Kidney (tissue), 14 donors: Measurements from ENCODE around the gene CYB5R3. TPM values are rescaled to one million over a fixed set of nuclear protein-coding genes. Genes with fewer than 3 reads are reported as not detected.

Source experiments
- DNase-seq, 5 donors: peaks; one replicate each; pipeline ENCODE4 v3.0.0-alpha.2; 2013 to 2020
- FAIRE-seq: peaks from 2 replicates; lab custom pipeline; 2012; peaks lifted over from hg19 to GRCh38; lab: Jason Lieb, UNC
- H3K27ac ChIP-seq, 2 donors: one replicate each; pipeline ENCODE4 v1.7.0; 2013; ENCODE audit warnings: low read depth in 2 of 2, low read length in 2 of 2, inconsistent platforms in 1 of 2
- H3K27me3 ChIP-seq: one replicate; pipeline ENCODE4 v1.7.1; 2013; ENCODE audit warnings: low read length, inconsistent platforms; ENCODE audit not compliant: control insufficient read depth, insufficient read depth
- H3K36me3 ChIP-seq, 3 donors: one replicate each; pipeline versions ENCODE4 v1.7.0 to v1.7.1; 2013; ENCODE audit warnings: low read length in 3 of 3, control low read depth in 1 of 3, inconsistent platforms in 1 of 3; ENCODE audit not compliant: insufficient read depth in 3 of 3, control insufficient read depth in 2 of 3
- H3K4me1 ChIP-seq, 3 donors: one replicate each; pipeline versions ENCODE4 v1.7.0 to v1.7.1; 2013; ENCODE audit warnings: low read length in 3 of 3, inconsistent platforms in 1 of 3, low read depth in 1 of 3; ENCODE audit not compliant: control insufficient read depth in 2 of 3, insufficient read depth in 2 of 3
- H3K4me3 ChIP-seq, 3 donors: one replicate each; pipeline versions ENCODE4 v1.7.0 to v1.8.1; 2013; ENCODE audit warnings: low read length in 3 of 3, control low read depth in 1 of 3, inconsistent platforms in 1 of 3
- H3K9ac ChIP-seq, 3 donors: one replicate each; pipeline versions ENCODE4 v1.7.0 to v1.7.1; 2013; ENCODE audit warnings: low read length in 3 of 3, control low read depth in 1 of 3, inconsistent platforms in 1 of 3
- H3K9me3 ChIP-seq, 3 donors: one replicate each; pipeline versions ENCODE4 v1.7.0 to v1.7.1; 2013; ENCODE audit warnings: low read length in 3 of 3, control low read depth in 1 of 3, inconsistent platforms in 1 of 3; ENCODE audit not compliant: control insufficient read depth in 2 of 3, insufficient read depth in 1 of 3
- intact Hi-C: fragments of 100-400 bp; cut with DNase I; formaldehyde crosslinking; loops from one replicate; pipeline ENCODE4 v1.11.1; 2022
- polyA plus RNA-seq: library from polyadenylated mRNA; stranded (reverse); fragments of 350-450 nt; fragmentation: Illumina TruSeq; extraction: RNeasy Lipid Tissue Mini Kit (QIAGEN cat#74804); gene quantifications from one replicate; pipeline ENCODE4 v1.2.3, GENCODE V29; 2014; ENCODE audit warnings: low read depth, low replicate concordance; ENCODE audit not compliant: insufficient read depth
- total RNA-seq: library from RNA; stranded (reverse); fragmentation: NEBNext Ultra II Directional; extraction: Animal tissue kit (Norgen Biotek cat#: 25700); gene quantifications from one replicate; pipeline ENCODE4 v1.2.1, GENCODE V29; 2021
- TF ChIP-seq, protein P1 (sequence below): IDR thresholded peaks from 3 replicates; pipeline ENCODE4 v1.5.1; 2012; ENCODE audit warnings: mild to moderate bottlenecking, moderate library complexity, borderline replicate concordance; ENCODE audit not compliant: insufficient read depth; ENCODE audit errors: extremely low read depth
- donor health status: control.
- donor health status: control.
- donor health status: control.
- donor health status: control.
- donor health status: control.
- donor health status: DM: yes; HTN: yes; CAD: no.
- donor health status: Normal renal cell carcinoma (clear cell type).

CYB5R3 gene
- total and polyA plus RNA-seq, 2 donors from 2014 or later, result 287 to 426 TPM

- Histone ChIP-seq H3K4me3 (peak overlapping the region in 1 of 3 donors; percentile 10), H3K27me3 (no peaks in the 10 kb centered on the region), H3K9me3 (no peaks in the 10 kb centered on the region), H3K9ac (peak overlapping the region in 2 of 3 donors; percentile 31 to 60), H3K27ac (peak overlapping the region; percentile 82 to 87), H3K4me1 (peaks cover 3 to 56% (median 51%) of the 10 kb centered on the region in 3 donors), H3K36me3 (no peaks in the 10 kb centered on the region)
- intact Hi-C loops, result no loop called here
- DNase-seq (peak in 1 of 5 donors; percentile 51), FAIRE-seq (no peak)
- TF ChIP-seq, protein P1, sequence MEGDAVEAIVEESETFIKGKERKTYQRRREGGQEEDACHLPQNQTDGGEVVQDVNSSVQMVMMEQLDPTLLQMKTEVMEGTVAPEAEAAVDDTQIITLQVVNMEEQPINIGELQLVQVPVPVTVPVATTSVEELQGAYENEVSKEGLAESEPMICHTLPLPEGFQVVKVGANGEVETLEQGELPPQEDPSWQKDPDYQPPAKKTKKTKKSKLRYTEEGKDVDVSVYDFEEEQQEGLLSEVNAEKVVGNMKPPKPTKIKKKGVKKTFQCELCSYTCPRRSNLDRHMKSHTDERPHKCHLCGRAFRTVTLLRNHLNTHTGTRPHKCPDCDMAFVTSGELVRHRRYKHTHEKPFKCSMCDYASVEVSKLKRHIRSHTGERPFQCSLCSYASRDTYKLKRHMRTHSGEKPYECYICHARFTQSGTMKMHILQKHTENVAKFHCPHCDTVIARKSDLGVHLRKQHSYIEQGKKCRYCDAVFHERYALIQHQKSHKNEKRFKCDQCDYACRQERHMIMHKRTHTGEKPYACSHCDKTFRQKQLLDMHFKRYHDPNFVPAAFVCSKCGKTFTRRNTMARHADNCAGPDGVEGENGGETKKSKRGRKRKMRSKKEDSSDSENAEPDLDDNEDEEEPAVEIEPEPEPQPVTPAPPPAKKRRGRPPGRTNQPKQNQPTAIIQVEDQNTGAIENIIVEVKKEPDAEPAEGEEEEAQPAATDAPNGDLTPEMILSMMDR, result no peak
Measured at GRCh38 chr22:42644422-42645340, 4.5 kb downstream of the CYB5R3 start.

DNA sequence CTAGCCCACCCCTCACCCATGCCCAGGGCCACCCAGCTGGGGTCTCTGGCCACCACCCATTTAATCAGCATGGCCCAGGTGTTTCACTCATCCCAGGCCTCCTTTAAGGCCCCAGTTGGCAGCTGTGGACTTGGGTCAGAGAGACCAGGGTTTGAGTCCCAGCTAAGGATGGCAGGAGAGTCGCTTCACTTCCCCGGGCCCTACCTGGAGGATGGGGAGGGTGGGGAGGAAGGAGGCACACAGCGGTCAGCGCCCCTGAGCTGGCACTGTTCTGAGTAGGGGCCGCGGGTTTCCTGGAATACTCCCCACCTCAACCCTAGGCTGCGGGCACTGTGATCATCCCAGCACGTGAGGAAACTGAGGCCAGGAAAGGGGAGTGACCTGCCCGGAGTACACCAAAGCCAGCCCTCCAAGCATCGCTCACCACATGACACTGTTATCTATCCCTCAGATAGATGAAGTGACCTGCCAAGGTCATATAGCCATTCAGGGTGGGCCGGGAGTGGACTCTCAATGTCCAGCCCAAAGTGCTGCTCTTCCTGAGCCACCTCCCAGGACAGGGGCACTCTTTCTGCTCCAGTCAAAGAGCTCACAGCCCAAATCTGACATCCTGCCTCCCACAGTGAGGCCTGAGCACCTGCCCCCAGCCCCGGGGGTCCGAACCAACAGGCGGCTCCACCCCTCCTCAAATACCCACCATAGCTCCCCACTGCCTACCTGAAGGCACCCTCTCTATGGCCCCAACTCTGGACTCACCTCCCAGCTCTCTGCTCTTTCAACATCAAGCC is 5.4 kb downstream of the CYB5R3 start:
- H3K4me3 ChIP-seq, result no peak overlapping the region
- TF ChIP-seq, protein P1, result no peak
- no peaks in the 10 kb centered on the region for H3K36me3 ChIP-seq
- H3K9ac ChIP-seq, result peak overlapping the region in 1 of 3 donors; percentile 60
- H3K27me3 ChIP-seq, result no peaks in the 10 kb centered on the region
- H3K9me3 ChIP-seq, result no peaks in the 10 kb centered on the region
- FAIRE-seq (no peak), DNase-seq (no peak)
- peak overlapping the region in 1 of 2 donors; percentile 87 for H3K27ac ChIP-seq
- peaks cover 3 to 59% (median 51%) of the 10 kb centered on the region in 3 donors for H3K4me1 ChIP-seq
- intact Hi-C loops, result no loop called here

- Histone ChIP-seq H3K27me3 (no peaks in the 10 kb centered on the region), H3K9ac (no peak overlapping the region), H3K4me3 (no peak overlapping the region), H3K27ac (no peak overlapping the region), H3K4me1 (peaks cover 0 to 55% (median 46%) of the 10 kb centered on the region in 3 donors), H3K36me3 (no peaks in the 10 kb centered on the region), H3K9me3 (no peaks in the 10 kb centered on the region)
- DNase-seq, result peak in 1 of 5 donors; percentile 52
- intact Hi-C loops, result no loop called here
- no peak for FAIRE-seq
- TF ChIP-seq, protein P1, result no peak
Measured at GRCh38 chr22:42642806-42643633, 6.2 kb downstream of the CYB5R3 start.
